ENCODE measurements around the gene MPEG1.

MPEG1 gene

DNA sequence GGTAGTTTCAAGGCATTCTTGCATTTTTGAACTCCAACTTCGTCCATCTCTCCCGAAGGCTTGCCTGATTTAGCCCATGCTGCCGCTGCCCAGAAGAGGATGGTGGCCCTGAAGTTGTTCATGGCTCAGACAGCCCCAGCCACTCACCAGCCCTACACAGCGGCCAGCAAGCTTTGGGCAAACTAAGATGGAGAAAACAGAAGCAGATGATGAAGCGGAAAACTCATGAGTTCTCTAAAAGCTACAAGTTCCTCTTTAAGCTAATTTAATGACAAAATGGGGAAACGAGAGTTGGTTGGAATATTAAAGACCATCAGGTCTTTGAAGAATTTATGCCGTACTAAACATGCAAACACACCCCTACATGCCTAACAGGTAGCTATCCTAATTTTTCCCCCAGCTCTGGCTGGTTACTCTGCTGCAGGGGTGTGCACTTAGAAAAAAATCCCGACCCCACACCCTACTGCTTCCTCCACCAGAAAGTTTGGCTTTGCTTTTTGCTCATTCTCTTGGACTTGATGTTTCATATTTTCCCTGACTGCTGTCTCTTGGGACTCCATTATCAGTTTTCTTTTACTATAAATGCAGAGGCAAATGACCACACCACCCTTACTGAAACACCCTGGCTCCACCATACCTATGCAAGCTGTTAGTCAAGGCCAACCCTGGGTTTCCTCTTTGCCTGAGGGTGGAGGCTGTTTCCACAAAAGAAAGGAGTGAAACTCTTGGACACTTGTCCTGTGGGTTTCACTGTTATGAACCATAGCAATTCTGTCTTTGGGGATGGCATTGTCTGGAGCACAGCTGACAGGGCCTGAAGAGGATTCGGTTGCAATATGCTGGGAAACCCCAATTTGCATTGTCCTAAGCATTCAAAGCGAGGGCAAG, at the start of gene MPEG1:
MPEG1 (minus strand) TSS at position 184 of the 888 bp plus-strand sequence; CDS start at position 122, 62 bp downstream.
- no peak for DNase-seq

- DNase-seq = no peak
These were observed 49.6 kb upstream of the MPEG1 start for GRCh38 chr11:59262177-59262818.

DNA sequence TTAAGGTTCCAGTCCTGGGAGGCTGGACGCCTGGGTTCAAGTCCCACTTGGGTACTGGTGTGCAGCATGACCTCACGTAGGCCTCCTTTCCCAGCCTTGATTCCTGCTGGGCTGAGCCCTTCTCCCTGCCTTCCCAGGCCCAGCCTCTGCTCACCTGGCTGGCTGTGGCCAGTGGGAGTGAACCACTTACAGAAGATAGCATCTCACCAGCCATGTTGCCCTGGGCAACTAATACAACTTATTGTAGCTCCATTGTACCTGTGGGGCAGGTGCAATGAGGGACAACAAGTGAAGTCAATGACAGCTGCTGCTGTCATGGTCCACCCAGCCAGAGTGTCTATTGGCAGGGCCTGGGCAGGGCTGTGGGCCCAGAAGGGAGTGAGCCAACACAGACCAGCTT, 48.4 kb upstream of the MPEG1 start:
- no peak for DNase-seq

DNA sequence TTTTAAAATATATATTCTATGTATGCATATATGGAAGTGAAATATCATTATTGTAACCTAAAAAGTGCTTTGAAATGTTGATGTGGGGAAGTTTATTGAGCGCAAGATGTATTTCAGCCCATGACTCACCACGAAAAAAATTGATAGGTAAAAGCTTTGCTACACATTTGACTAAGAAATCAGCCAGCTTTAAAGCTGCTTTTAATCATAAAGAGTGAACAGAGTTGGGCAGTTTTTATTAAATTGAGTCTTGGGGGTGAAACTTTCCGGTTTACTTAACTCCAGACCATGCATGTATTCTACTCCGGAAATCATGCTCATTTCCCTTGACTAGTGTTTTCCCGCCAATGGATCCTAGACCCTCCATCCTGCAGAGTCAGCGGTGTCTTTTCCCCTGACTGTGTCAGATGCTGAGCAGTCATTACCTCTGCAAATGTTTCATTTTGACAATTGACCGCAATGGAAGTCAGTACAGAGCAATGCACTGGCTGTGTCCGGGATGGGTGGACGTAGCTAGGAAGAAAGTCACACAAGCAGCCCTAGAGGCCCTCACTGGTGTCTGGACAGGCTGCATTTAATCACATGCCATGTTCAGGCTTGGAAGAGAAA, 47.2 kb upstream of the MPEG1 start:
- DNase-seq = no peak

- DNase-seq = no peak
These were observed 46.3 kb upstream of the MPEG1 start for GRCh38 chr11:59259047-59259446.

- no peak for DNase-seq
These were observed 42.6 kb upstream of the MPEG1 start for GRCh38 chr11:59255281-59255680.

DNA sequence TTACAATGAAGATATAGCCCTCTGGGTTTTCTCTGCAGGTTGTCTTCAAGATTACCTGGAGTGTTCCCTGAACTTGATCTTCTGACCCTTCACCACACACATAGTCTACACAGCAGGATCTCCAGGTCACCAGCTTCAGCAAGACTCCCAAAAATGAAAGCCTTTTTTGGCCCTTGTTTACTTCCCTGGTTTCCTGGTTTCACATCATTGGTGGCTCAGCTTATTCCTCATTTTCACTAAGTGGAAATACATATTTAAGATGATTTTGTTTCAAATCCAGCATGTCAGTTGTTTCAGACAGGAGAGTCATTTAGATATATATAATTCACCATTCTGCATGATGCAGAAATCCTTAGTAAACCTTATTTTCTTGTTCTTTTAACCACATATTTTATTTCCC, 41.6 kb upstream of the MPEG1 start:
- no peak for DNase-seq

GRCh38 chr11:59253001-59253400, 40.3 kb upstream of the MPEG1 start:
- DNase-seq = no peak

DNA sequence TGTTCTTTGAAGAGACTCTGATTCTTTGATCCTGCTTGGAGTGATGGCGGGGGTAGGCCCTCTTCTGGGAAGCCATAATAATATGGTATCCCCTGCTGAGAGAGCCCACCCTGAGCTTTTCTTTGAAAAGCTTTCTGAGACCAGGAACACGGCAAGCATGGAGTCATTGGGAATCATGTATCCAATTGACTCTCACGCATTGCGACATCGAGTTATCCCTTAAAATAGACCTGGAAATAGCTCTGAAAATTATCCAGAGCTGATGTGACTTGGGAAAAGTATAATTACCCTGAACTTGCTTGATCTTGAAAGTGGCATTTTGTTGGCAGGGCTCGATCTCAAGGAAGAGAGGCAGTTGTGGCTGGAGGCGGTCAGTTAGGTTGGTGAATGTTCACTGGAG, 36.8 kb upstream of the MPEG1 start:
- DNase-seq = no peak

- DNase-seq = peak; percentile 52
These were observed 35.0 kb upstream of the MPEG1 start for GRCh38 chr11:59247531-59248227.

DNA sequence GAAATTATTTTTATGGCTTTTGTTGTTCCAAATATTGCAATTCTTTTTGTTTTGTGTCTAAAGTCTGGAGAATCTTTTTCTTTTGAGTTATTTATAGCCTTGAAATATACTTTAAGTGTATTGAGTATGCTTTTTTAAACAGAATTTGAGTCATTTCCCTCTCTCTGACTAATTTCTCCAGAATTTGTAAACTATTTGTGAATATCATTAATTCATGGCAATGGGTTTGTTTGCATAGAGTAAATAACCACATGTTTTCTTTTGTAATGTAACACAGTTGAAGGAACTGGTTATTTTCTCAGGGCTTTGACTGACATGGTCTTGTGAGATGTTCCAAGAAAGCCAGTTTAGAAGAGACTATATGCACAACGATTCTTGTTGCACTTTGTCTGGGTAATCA, 30.9 kb upstream of the MPEG1 start:
- peak; percentile 66 for DNase-seq

DNA sequence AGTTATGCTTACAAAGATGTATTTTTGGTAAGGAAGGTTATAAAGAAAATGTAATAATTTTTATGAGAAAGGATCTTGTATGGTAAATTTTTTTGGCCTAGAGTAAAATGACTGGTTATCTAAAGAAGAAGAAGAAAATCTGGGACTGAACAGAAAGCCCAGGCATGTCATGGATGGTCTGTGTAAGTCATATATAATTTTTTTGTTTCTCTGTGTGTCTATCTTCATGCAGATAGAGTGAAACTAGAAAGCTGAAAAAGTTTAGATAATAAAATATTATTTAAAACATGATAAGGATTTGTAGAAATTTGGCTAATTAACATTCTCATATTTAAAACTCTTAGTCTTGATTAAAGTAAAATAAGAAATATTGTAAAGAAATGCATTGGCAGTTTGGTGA, 27.6 kb upstream of the MPEG1 start:
- DNase-seq = no peak

GRCh38 chr11:59226396-59226795, 13.7 kb upstream of the MPEG1 start:
- no peak for DNase-seq

GRCh38 chr11:59225017-59225416, 12.3 kb upstream of the MPEG1 start:
- DNase-seq = no peak

GRCh38 chr11:59224351-59224928, 11.7 kb upstream of the MPEG1 start:
- DNase-seq = peak; percentile 79

DNA sequence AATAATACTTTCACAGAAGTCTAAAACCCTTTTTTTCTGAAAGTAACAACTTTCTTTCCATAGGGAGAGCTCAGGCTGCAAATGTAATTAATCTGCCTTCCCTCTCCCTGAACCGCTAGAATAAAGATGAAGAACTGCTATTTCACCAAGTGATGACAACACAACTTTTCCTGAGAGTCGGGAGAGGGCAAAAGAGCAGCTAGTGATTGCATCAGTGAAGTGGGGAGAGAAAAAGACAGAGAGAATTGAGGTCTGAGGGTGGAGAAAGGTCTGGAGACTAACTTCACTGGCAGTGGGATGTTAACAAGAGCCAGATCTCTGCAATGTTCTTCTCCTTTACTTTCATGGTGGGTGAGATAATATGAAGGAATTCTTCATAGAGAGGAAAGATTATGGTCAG, 10.9 kb upstream of the MPEG1 start:
- no peak for DNase-seq

DNA sequence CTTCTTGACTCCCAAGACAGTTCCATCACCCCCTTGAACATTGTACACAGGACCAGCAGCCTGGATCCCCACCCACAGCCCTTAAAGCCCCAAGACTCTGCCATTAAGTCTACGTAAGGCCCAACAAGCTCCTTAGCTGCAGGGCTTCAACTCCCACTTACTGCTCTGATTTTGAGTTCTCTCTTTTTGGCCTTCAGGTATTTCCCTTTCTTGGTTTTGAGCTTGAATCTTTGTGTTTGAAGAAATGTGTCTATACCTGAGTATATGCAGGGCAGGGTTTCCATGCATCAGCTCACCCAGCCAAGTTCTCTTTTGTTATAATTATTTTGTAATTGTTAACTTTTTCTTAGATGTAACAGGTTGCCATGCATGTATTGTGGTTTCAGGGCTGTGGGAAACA, 10.4 kb upstream of the MPEG1 start:
- no peak for DNase-seq

DNA sequence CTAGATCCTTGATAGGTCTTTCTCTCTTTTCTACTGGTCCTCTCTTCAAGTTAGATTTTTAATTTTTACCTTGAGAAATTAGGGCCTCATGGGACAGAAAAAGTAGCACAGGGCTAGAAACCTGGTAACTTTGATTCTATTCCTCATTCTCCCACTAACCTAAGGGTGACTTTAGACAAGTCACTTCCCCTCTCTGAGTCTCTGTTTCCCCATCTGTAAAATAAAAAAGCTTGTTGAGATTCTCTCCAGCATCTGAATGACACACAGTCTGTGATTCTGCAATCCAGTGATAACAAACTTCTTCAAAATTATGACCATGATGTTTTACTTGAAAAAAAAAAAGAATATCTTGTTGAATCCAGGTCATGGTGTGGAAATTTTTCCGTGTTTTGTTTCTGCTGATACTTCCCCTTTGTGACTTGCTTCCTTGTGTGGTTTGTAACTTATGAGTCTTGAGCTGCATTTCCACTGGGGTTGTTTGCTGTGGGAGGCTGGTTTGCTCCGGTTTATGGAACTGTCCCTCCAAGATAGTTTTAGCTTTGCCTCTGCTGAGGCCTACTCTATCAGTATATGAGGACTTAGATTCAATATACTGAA, 9.8 kb upstream of the MPEG1 start:
- no peak for DNase-seq

GRCh38 chr11:59221441-59221840, 8.7 kb upstream of the MPEG1 start:
- peak; percentile 95 for DNase-seq

GRCh38 chr11:59219836-59220235, 7.1 kb upstream of the MPEG1 start:
- no peak for DNase-seq

GRCh38 chr11:59218893-59219292, 6.2 kb upstream of the MPEG1 start:
- no peak for DNase-seq

GRCh38 chr11:59218319-59218718, 5.6 kb upstream of the MPEG1 start:
- DNase-seq = no peak

Data from HCEC 1CT (cell line).